ENCODE measurements around the gene PPP1R1C. TPM values are rescaled to one million over a fixed set of nuclear protein-coding genes. Genes with fewer than 3 reads are reported as not detected.
"Not testable (repeated sequence)": the region's sequence is repeated elsewhere in the genome, so short reads cannot be mapped to it uniquely, and the experiment has no call there.

The PPP1R1C gene
- total and polyA plus RNA-seq, 2 experiments from 2014 or later, result 3.5 to 18.8 TPM

GRCh38 chr2:181955866-181956265 is 29.8 kb upstream of the PPP1R1C start:
- H3K79me2 ChIP-seq (replicated peaks; ENCODE audit: insufficient read depth); H3K4me1 Mint-ChIP-seq; H3K9me3 Mint-ChIP-seq; H3K27me3 ChIP-seq (ENCODE audit: insufficient read depth); H3F3A ChIP-seq (replicated peaks; ENCODE audit: low read depth); H3K27ac ChIP-seq (ENCODE audit: low read depth); H3K4me1 ChIP-seq (ENCODE audit: insufficient read depth); H3K4me2 ChIP-seq; DNase-seq (ENCODE audit: low spot score); H3K36me3 ChIP-seq (ENCODE audit: insufficient read depth); H4K20me1 ChIP-seq (replicated peaks; ENCODE audit: insufficient read depth); H3K4me3 ChIP-seq; H3K4me3 Mint-ChIP-seq; ATAC-seq; H2AFZ ChIP-seq; H3K27me3 Mint-ChIP-seq (ENCODE audit: insufficient read depth, low read depth, poor library complexity); H3K9me2 ChIP-seq (ENCODE audit: insufficient read depth); H3K27ac Mint-ChIP-seq; H3K36me3 Mint-ChIP-seq (ENCODE audit: low read depth): not testable (repeated sequence)

GRCh38 chr2:181957668-181958067 is 28.0 kb upstream of the PPP1R1C start:
- no peaks in the 10 kb centered on the region for H3K9me2 ChIP-seq (ENCODE audit: insufficient read depth)
- Mint-ChIP-seq H3K4me3 (no peak overlapping the region), H3K27me3 (ENCODE audit: insufficient read depth, low read depth, poor library complexity) (no peaks in the 10 kb centered on the region), H3K4me1 (peaks cover 8% of the 10 kb centered on the region), H3K9me3 (peaks cover 2% of the 10 kb centered on the region; the same call in 1 of the 3 replicates), H3K36me3 (ENCODE audit: low read depth) (no peaks in the 10 kb centered on the region), H3K27ac (no peak overlapping the region)
- no peaks in the 10 kb centered on the region for H3K36me3 ChIP-seq (ENCODE audit: insufficient read depth)
- TF ChIP-seq POLR2AphosphoS5 (IDR thresholded peaks at IDR 0.05; ENCODE audit: low read depth) (no peak), CREB1 (CRISPR knock-in tag; IDR thresholded peaks at IDR 0.05; ENCODE audit: low read depth) (no peak), ZNF114 (CRISPR knock-in tag; IDR thresholded peaks at IDR 0.05) (no peak), REST (IDR thresholded peaks at IDR 0.05; ENCODE audit: unreplicated experiment) (no peak)
- ATAC-seq, result no peak
- H4K20me1 ChIP-seq (replicated peaks; ENCODE audit: insufficient read depth), result no peaks in the 10 kb centered on the region
- H3K4me1 ChIP-seq (ENCODE audit: insufficient read depth), result no peaks in the 10 kb centered on the region
- H3K27ac ChIP-seq (ENCODE audit: low read depth), result no peak overlapping the region
- no peak overlapping the region for H3K4me2 ChIP-seq
- no peaks in the 10 kb centered on the region for H3F3A ChIP-seq (replicated peaks; ENCODE audit: low read depth)
- no peaks in the 10 kb centered on the region for H3K27me3 ChIP-seq (ENCODE audit: insufficient read depth)
- no peaks in the 10 kb centered on the region for H3K79me2 ChIP-seq (replicated peaks; ENCODE audit: insufficient read depth)
- no peak overlapping the region for H3K4me3 ChIP-seq
- DNase-seq (ENCODE audit: low spot score), result no peak
- H2AFZ ChIP-seq, result no peak overlapping the region

GRCh38 chr2:181958726-181959125 is 26.9 kb upstream of the PPP1R1C start:
- Mint-ChIP-seq H3K27ac (no peak overlapping the region), H3K9me3 (peaks cover 2% of the 10 kb centered on the region; the same call in 1 of the 3 replicates), H3K4me3 (no peak overlapping the region), H3K27me3 (ENCODE audit: insufficient read depth, low read depth, poor library complexity) (no peaks in the 10 kb centered on the region), H3K4me1 (peaks cover 5% of the 10 kb centered on the region), H3K36me3 (ENCODE audit: low read depth) (no peaks in the 10 kb centered on the region)
- H3K27me3 ChIP-seq (ENCODE audit: insufficient read depth), result no peaks in the 10 kb centered on the region
- H4K20me1 ChIP-seq (replicated peaks; ENCODE audit: insufficient read depth), result no peaks in the 10 kb centered on the region
- H3K4me1 ChIP-seq (ENCODE audit: insufficient read depth), result no peaks in the 10 kb centered on the region
- H3K9me2 ChIP-seq (ENCODE audit: insufficient read depth), result no peaks in the 10 kb centered on the region
- no peak overlapping the region for H3K27ac ChIP-seq (ENCODE audit: low read depth)
- no peak overlapping the region for H3K4me3 ChIP-seq
- no peak overlapping the region for H2AFZ ChIP-seq
- ATAC-seq (no peak), DNase-seq (ENCODE audit: low spot score) (no peak)
- no peaks in the 10 kb centered on the region for H3K36me3 ChIP-seq (ENCODE audit: insufficient read depth)
- H3F3A ChIP-seq (replicated peaks; ENCODE audit: low read depth), result no peaks in the 10 kb centered on the region
- H3K79me2 ChIP-seq (replicated peaks; ENCODE audit: insufficient read depth), result no peaks in the 10 kb centered on the region
- no peak overlapping the region for H3K4me2 ChIP-seq
- TF ChIP-seq CTCF (conservative IDR thresholded peaks at IDR 0.05; ENCODE audit: low read depth in 2 of 2) (no peak), JUNB (IDR thresholded peaks at IDR 0.05; ENCODE audit: unreplicated experiment) (no peak), CREB1 (CRISPR knock-in tag; IDR thresholded peaks at IDR 0.05; ENCODE audit: low read depth) (no peak)

Measured in GM23338 (cell line).